Stromal cell of bone marrow (primary cell): ENCODE measurements around the gene C1GALT1.
"Not testable (repeated sequence)": the region's sequence is repeated elsewhere in the genome, so short reads cannot be mapped to it uniquely, and the experiment has no call there.

Source experiments
- DNase-seq: peaks from one replicate; pipeline ENCODE4 v3.0.0-alpha.2; 2012; ENCODE audit warnings: low read depth

Gene C1GALT1

DNA sequence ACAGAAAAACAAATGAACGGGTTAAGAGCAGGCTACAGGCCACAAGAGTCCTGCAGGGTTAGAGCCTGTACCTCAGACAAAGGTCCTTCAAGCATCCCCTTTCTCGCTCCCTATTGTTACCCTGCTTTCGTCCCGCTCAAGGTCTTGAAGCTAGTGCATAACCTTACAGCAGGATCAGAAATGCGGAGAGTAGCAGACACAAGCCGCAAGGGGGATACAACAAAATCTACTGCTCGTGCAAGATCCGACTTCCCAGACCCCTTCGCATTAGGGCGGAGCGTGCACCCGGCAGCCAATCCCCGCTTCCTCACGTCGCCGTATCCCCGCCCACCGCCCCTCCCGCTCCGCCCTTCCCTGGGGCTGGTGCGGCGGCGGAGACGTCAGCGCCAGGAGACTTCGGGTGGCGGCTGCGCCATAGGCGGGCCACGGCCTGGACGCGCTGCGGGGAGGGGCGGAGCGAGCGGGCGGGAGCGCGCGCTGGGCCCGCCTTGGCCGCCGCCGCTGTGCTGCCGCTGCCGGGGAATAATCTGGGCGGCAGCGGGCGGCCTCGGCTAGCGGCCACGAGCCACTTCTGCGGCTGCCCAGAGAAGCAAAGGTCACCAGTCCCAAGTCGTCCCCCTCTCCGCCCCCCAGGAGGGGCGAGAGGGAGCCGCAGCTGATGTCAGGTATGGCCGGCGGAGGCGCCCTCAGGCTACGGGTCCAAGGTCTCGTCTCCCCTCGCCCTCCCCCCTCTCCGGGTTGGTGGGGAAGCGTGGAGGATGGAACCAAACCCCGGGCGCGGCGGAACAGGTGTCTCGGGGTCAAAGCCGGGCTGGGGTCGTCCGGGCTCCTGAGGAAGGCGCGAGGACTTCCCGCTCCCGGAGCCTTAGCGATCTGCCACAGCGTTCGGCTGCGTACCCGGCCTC lies at the start of gene C1GALT1:
Gene C1GALT1 (plus strand): TSS at position 389 of the 905 bp plus-strand sequence. CDS start 51,776 bp downstream, outside the sequence.
- peak; percentile 94 for DNase-seq

DNA sequence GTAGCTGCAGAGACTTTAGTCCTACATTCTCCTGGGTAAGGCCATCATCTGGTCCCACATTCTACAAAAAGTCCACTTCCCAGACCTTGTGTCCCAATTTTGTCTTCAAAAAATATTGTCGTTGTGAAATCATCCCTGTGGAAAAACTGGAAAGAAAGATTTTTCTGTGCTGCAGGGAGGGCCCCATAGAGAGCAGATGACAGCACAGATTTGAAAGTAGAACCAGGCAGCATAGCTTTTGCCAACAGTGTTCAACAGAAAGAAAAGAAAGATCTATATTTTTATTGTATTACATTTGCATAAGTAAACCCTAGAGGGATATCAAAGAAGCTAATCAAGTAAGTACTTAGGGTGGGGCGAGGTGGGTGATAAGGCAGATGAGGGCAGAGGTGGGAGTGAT lies 48.3 kb upstream of the C1GALT1 start:
- no peak for DNase-seq

DNA sequence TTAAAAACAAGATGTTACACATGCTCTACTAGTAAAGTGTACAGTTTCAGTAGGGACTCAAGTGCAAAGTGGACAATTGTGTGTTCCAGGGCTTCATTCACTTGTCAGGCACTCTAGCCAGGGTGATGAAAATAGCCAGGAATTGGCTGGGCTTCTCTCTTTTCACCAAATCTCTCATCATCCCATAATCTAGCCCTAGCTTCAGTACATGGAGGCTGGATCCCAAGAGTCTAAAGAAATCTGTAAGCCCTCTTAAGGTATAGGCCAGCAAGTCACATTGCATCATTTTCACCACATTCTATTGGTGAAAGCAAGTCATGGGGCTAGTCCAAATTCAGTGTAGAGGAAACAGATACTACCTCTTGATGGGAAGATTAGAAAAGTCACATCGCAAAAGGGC lies 47.3 kb upstream of the C1GALT1 start:
- DNase-seq = no peak

DNA sequence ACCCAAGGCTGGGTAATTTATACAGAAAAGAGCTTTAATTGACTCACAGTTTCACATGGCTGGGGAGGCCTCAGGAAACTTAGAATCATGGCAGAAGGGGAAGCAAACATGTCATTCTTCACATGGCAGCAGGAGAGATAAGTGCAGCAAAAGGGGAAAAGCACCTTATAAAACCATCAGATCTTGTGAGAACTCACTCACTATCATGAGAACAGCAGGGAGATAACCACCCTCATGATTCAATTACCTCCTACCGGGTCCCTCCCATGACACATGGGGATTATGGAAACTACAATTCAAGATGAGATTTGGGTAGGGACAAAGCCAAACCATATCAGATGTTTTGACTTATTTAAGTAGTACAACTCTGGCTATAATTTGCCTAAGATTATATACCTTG lies 46.4 kb upstream of the C1GALT1 start:
- DNase-seq = not testable (repeated sequence)

DNA sequence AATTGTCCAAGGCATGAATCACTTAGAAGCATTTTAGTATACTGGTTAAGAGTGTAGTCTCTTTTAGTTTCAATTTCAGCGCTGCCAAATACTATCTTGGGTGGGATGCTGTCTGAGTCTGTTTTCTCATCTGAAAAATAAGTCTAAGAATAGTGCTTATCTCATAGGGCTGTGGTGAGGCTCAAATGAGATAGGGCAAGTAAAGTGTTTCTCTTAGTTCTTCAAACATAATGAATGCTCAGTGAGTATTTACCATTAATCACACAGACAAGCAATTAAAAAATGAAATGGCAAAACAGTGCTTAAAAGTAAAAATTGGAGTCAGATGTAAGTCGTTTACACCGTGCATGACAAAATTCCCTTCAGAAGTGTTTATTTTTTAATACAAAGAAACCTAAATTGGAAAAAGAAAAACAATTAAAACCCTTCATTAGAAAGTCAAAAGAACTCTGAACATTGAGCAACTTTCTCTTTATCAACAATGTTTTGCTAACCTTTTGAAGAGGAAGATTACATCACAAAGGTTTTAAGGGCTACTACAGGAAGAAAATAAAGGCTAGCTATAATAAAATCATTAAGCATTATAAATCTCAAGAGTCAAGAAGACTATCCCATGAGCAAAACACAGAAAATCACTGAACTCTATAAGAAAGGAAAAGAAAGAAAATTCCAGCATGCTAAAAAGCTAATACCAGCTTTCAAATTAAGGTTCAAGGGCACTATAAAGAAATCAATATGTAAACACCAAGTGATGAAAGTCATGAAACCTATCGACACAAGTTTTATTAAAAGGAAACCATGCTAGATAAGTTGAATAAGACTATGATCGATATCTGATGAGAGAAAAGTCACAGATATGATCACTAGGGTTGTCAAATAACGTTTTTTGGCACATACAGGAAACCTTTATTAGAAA lies 45.6 kb upstream of the C1GALT1 start:
- peak; percentile 32 for DNase-seq

DNA sequence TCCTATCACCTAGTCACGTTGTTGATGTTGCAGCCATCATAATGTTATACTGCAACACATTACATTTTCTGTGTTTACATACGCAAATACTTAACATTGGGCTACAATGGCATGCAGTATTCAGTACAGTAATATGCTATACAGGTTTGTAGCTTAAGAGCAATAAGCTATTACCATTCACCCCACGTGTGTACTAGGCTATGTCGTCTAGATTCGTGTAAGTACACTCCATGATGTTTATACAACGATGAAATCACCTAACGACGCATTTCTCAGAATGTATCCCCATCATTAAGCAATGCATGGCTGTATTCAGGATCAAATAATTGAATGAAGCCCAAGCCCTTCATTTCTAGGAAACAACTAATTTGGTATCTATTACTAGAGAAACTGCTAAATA lies 43.4 kb upstream of the C1GALT1 start:
- no peak for DNase-seq

DNA sequence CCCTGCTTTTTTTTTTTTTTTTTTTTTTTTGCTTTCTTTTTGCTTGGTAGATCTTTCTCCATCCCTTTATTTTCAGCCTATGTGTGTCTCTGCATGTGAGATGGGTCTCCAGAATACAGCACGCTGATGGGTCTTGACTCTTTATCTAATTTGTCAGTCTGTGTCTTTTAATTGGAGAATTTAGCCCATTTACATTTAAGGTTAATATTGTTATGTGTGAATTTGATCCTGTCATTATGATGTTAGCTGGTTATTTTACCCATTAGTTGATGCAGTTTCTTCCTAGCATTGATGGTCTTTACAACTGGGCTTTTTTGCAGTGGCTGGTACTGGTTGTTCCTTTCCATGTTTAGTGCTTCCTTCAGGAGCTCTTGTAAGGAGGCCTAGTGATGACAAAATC lies 38.9 kb upstream of the C1GALT1 start:
- DNase-seq = not testable (repeated sequence)

DNA sequence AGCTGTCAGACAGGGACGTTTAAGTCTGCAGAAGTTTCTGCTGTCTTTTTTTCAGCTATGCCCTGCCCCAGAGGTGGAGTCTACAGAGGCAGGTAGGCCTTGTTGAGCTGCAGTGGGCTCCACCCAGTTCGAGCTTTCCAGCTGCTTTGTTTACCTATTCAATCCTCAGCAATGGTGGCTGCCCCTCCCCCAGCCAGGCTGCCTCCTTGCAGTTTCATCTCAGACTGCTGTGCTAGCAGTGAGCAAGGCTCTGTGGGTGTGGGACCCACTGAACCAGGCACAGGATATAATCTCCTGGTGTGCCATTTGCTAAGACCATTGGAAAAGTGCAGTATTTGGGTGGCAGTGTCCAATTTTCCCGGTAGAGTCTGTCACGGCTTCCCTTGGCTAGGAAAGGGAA lies 37.2 kb upstream of the C1GALT1 start:
- DNase-seq = not testable (repeated sequence)

DNA sequence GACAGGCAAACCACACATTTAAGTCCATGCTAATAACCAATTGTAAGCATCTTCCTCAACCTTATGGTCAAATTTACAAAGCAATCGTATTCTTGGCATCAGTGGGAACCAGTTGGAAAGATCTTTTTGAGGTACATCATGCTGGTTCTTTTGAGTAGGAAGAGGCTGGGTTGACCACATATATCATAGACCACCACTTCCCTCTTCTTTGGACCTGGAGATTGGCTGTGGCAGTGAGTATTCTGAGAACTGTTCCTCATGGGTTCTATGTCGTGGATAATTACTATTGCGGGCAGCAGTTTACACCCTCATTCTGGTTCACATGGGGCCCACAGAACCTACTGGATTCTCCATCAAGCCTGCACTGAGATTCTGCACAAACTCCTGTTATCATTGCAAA lies 35.5 kb upstream of the C1GALT1 start:
- no peak for DNase-seq

DNA sequence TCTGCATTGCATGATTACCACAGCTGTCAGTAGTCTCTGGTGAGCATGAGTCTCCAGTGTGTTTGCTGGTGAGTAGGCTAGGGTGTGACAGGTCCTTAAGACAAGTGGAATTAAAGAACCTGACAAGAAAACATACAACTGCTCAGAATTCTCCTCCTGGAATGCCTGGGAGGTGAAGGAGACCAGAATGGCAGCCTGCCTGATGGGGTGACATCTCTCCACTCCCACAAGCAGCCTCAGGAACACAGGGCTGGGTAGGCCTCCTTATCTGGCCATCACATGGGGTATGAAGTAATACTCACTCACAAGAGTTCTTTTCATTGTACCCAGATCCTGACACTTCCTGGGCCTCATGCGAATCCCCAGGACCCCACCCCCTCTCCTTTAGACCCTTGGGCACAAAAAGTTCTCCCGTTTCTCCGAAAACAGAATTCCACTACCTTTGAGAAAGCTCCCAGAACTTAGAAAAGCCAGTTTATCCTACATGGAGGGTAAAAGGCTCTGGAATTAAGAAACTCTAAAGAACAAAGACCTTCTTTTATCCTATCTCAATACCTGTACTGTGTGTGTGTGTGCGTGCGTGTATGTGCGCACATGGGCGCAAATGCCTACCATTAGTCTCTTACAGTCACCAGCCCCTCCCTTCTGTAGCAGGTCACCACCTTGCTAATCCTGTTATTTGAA lies 33.4 kb upstream of the C1GALT1 start:
- DNase-seq = no peak

DNA sequence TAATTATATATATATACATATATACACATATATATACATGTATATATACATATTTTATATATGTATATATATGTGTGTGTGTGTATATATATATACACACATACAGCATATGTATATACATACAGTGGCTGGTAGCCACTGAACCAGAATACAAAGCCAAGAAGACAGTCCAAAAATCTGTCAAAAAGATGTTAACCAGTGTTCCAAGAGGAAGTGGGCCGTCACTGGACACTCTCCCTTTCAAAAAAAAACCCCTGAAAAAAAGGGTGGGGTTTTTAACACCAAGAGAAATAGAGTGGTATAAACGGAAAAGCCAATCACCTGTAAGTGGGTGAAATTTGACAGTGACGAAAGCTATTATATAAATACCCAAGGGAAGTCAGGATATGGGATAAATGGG lies 31.1 kb upstream of the C1GALT1 start:
- no peak for DNase-seq

DNA sequence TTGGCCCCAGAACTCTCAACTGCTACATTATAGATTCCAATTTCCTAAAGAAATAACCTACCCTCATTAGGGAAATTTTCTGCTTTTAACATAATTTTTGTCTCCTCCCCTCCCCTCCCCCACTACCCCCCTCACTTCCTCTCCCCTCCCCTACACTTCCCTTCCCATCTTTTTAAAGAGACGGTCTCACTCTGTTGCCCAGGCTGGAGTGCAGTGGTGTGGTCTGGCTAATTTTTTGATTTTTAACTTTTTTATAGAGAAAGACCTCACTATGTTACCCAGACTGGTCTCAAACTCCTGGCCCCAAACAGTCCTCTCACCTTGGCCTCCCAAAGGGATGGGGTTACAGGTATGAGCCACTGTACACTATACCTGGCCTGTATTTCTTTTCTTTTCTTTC lies 30.5 kb upstream of the C1GALT1 start:
- DNase-seq = no peak

DNA sequence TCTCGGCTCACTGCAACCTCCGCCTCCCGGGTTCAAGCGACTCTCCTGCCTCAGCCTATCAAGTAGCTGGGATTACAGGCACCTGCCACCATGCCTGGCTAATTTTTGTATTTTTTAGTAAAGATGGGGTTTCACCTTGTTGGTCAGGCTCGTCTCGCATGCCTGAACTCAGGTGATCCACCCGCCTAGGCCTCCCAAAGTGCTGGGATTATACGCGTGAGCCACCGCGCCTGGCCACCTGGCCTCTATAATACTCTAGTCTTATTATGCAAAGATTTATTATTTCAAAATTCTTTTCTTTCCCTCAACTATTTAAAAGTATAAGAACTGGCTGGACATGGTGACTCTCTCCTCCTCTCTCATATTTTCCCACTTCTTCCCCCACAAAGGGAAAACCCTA lies 30.0 kb upstream of the C1GALT1 start:
- DNase-seq = no peak

DNA sequence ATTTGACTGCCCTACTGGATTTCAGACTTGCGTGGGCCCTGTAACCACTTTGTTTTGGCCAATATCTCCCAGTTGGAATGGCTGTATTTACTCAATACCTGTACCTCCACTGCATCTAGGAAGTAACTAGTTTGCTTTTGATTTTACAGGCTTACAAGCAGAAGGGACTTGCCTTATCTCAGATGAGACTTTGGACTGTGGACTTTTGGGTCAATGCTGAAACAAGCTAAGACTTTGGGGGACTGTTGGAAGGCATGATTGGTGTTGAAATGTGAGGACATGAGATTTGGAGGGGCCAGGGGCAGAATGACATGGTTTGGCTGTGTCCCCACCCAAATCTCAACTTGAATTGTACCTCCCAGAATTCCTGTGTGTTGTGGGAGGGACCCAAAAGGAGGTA lies 28.0 kb upstream of the C1GALT1 start:
- DNase-seq = not testable (repeated sequence)

DNA sequence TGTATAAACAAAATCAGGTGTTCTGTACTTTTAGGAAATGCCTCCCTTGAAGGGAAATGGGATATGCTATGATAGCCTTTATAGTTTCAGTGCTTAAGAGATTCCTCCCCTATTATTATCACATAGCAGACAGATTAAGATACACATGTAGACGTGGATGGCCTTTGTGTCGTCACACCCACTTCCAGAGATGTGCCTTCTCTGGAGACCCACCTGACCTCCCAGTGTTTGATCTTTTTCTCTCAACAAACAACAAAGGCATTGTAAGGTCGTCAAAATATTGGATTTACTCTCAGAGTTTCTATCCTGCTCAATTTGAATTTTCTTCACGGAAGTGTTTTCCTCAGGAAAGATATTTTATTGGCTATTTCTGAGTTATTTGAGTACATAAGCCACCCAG lies 25.7 kb upstream of the C1GALT1 start:
- no peak for DNase-seq

DNA sequence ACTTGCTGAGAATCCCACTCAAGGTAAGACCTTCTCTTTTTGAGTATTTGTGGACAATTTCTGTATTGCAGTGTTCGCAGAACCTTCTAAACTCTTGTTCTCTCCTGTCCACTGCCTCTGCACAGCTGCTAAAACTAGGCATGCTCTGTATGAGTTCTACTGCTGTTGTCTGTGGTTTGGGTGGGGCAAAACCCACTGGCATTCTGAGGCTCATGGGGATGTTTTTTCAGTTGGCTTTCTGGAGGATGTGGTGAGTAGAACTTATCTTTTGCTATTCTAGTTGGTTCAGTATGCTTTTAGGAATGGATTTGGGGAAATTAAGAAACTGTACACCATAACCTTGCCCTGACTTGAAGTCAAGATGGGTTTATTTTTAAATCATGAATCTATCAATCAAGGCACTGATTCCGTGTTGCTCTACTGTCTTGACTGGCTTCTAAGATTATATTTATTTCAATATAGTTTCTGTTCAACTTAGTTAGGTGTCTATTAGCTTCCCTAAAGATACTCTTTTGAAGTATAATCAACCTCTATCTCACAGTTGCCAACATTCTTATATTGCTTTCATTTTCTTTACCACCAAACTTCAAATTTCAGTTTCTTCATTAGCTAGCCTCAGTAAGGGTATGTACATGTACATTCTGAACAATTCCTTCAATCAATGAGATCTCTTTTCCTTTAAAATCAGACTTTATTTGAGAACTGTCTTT lies 25.0 kb upstream of the C1GALT1 start:
- DNase-seq = peak; percentile 90

DNA sequence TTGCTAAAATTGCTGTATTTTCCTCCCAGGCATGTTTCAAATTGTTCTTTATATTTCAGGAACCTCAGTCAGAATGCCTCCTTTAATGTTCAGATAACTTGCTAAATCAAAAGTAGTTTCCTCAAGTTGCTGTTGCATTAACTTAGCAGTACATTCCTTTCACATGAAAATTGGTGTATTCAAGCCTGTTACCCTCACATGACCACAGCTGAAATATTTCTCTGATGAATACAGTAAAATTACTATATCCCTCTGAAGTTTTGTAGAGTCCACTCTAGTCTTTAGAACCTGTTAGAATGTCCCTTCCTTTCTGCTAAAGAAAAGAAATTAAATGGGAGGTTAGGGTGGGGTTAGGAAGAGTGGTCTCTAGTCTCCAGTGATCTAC lies 24.5 kb upstream of the C1GALT1 start:
- peak; percentile 59 for DNase-seq

DNA sequence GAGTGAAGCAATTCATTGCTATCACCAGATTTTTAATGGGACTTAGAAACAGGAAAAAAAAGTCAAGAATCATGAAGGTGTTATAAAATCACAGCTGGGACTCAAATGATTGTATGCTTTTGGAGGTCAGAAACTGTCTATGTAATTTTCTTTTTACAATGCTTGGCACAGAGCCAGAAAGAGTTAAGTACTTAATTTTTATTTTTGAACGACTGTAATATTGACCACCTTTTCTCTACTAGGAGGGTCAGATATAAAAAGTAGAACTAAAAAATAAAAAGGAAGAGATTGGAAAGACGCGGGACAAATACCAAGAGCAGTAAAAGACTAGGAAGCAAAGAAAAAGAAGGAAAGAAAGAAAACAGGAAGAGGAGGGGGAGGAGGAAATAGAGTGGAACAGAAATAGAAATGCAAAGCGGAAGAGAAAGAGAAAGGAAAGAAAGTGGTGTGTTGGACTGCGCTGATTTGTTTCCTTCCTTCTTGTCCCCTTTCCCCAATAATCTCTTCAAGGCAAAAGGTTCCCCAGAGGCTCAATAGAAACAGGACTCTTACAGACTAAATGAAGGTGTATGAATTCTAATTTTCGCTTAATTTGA lies 23.2 kb upstream of the C1GALT1 start:
- DNase-seq = no peak

DNA sequence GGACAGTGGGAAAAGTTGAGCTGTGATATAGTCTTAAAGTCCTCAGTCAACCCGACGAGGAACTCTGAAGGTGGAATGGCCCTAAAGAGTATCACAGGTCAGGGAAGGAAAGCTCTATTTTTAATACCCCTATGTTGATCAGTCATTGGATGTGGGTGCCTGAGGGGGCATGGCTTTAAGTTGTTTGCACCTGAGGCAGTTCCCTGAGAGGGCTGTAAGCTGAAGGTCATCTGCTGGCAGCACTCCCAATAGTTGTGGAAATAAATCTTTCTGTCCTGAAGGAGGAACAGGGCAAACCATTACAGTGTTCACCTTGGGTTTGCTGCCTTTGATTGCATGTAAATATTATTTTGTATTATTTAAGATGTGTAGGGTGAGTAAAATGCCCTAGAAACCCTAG lies 17.8 kb upstream of the C1GALT1 start:
- DNase-seq = no peak

DNA sequence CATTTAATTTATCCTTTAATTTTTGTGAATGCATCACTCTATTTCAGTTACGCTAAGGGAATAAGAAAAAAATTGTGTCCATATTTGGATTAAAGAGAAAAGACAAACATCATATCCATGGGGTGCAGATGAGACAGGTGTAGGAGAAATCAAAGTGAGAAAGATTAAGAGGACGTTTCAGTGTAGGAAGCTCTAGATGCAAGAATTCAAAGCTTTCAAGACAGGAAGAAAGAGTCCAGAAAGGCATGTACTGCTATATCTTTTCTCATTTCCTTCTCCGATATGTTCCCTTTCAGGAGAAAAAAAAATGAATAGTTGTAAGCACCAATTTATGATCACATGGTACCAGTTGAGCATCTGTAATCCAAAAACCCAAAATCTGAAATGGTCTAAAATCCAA lies 17.0 kb upstream of the C1GALT1 start:
- DNase-seq = no peak

DNA sequence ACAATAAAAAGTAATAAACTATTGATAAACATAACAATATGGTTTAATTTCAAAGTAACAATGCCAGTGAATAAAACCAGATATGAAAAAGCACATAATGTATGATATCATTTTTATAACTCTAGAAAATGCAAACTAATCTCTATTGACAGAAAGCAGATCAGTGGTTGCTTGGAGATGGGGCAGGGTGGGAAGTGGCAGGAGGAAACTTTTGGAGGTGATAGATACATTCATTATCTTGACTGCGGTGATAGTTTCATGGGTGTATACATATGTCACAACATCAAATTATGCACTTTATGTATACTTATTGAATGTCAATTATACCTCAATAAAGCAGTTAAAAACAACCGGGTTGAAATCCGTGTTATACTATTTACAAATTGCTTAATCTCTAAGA lies 16.0 kb upstream of the C1GALT1 start:
- DNase-seq = no peak
